Tibial artery (tissue), 4 donors: Measurements from ENCODE around the gene RCAN2.
A peak's percentile ranks its signal among the peaks of the same experiment; 100 is the strongest.

Experiments used
- DNase-seq, 2 donors: peaks; one replicate each; pipeline ENCODE4 v3.0.0-alpha.2; 2019
- H3K27ac ChIP-seq, 2 donors: fragments of 200-600 bp; sonication (generic) in 1 of 2; 1 replicate in 1 of 2; 2 replicates in 1 of 2; pipeline ENCODE4 v1.5.1; 2018 to 2019; ENCODE audit warnings: mild to moderate bottlenecking in 1 of 2
- H3K27me3 ChIP-seq, 2 donors: fragments of 200-600 bp; sonication (generic) in 1 of 2; one replicate each; pipeline versions ENCODE4 v1.5.1 to v1.6.0; 2016 to 2019
- H3K36me3 ChIP-seq, 3 donors: fragments of 200-600 bp; sonication (generic) in 2 of 3; one replicate each; pipeline ENCODE4 v1.5.1; 2016 to 2019; ENCODE audit warnings: mild to moderate bottlenecking in 2 of 3
- H3K4me1 ChIP-seq, 4 donors: fragments of 200-600 bp; sonication (generic) in 2 of 4; 1 replicate in 3 of 4; 2 replicates in 1 of 4; pipeline ENCODE4 v1.5.1; 2016 to 2019
- H3K4me3 ChIP-seq, 2 donors: fragments of 200-600 bp; sonication (generic) in 1 of 2; 1 replicate in 1 of 2; 2 replicates in 1 of 2; pipeline ENCODE4 v1.5.1; 2018 to 2019; ENCODE audit warnings: mild to moderate bottlenecking in 2 of 2
- H3K9me3 ChIP-seq, 3 donors: fragments of 200-600 bp; sonication (generic) in 1 of 3; one replicate each; pipeline ENCODE4 v1.5.1; 2016 to 2019
- CTCF ChIP-seq, 2 experiments: fragments of 200-600 bp in 1 of 2; fragments of 450-650 bp in 1 of 2; IDR thresholded peaks; one replicate each; pipeline ENCODE4 v1.5.1; 2017 to 2019; ENCODE audit warnings: antibody characterized with exemption in 2 of 2, mild to moderate bottlenecking in 1 of 2, moderate library complexity in 1 of 2
- intact Hi-C: fragments of 100-400 bp; cut with DNase I; formaldehyde crosslinking; loops from one replicate; pipeline ENCODE4 v1.15.0; 2023; ENCODE audit warnings: low total_unique reads

The RCAN2 gene

GRCh38 chr6:46419576-46420002 is 71.7 kb downstream of the RCAN2 start:
- H3K4me3 ChIP-seq = no peak overlapping the region
- peaks cover 0 to 65% (median 13%) of the 10 kb centered on the region in 4 donors for H3K4me1 ChIP-seq
- peaks cover 0 to under 1% (median 0%) of the 10 kb centered on the region in 3 donors for H3K36me3 ChIP-seq
- intact Hi-C loops = loop anchor here (2.0 to 5.0 kb wide), 3 partner anchors 71 to 332 kb away; partner anchors contain the start of gene RCAN2
- peak; percentile 74 to 75 for TF ChIP-seq CTCF (IDR thresholded peaks at IDR 0.05)
- H3K9me3 ChIP-seq = no peaks in the 10 kb centered on the region
- peak; percentile 63 to 76 for DNase-seq
- peak overlapping the region; percentile 50 to 53 for H3K27ac ChIP-seq
- H3K27me3 ChIP-seq = no peaks in the 10 kb centered on the region

GRCh38 chr6:46414398-46414797 is 76.9 kb downstream of the RCAN2 start:
- Histone ChIP-seq H3K9me3 (no peaks in the 10 kb centered on the region), H3K4me1 (peaks cover 0 to 69% (median 19%) of the 10 kb centered on the region in 4 donors), H3K27me3 (no peaks in the 10 kb centered on the region), H3K27ac (no peak overlapping the region), H3K4me3 (no peak overlapping the region), H3K36me3 (no peaks in the 10 kb centered on the region)
- DNase-seq = no peak
- intact Hi-C loops = no loop called here
- no peak for TF ChIP-seq CTCF (IDR thresholded peaks at IDR 0.05)

- TF ChIP-seq CTCF (IDR thresholded peaks at IDR 0.05) = no peak
- no peaks in the 10 kb centered on the region for H3K36me3 ChIP-seq
- H3K9me3 ChIP-seq = no peaks in the 10 kb centered on the region
- intact Hi-C loops = no loop called here
- no peak overlapping the region for H3K27ac ChIP-seq
- H3K27me3 ChIP-seq = no peaks in the 10 kb centered on the region
- no peak for DNase-seq
- H3K4me1 ChIP-seq = peaks cover 0 to 79% (median 23%) of the 10 kb centered on the region in 4 donors
- no peak overlapping the region for H3K4me3 ChIP-seq
Measured at GRCh38 chr6:46412662-46413061, 78.6 kb downstream of the RCAN2 start.

- peak overlapping the region; percentile 42 to 51 for H3K27ac ChIP-seq
- no peaks in the 10 kb centered on the region for H3K36me3 ChIP-seq
- no peak for DNase-seq
- peaks cover 0 to 86% (median 30%) of the 10 kb centered on the region in 4 donors for H3K4me1 ChIP-seq
- no peak for TF ChIP-seq CTCF (IDR thresholded peaks at IDR 0.05)
- H3K9me3 ChIP-seq = no peaks in the 10 kb centered on the region
- no peak overlapping the region for H3K4me3 ChIP-seq
- intact Hi-C loops = no loop called here
- no peaks in the 10 kb centered on the region for H3K27me3 ChIP-seq
Measured at GRCh38 chr6:46411456-46412197, 79.6 kb downstream of the RCAN2 start.

- H3K4me3 ChIP-seq = no peak overlapping the region
- H3K27ac ChIP-seq = peak overlapping the region; percentile 45 to 51
- TF ChIP-seq CTCF (IDR thresholded peaks at IDR 0.05) = peak; percentile 57 to 73
- peak in 1 of 2 donors; percentile 22 for DNase-seq
- intact Hi-C loops = no loop called here
- no peaks in the 10 kb centered on the region for H3K27me3 ChIP-seq
- H3K9me3 ChIP-seq = no peaks in the 10 kb centered on the region
- H3K36me3 ChIP-seq = no peaks in the 10 kb centered on the region
- H3K4me1 ChIP-seq = peaks cover 0 to 97% (median 33%) of the 10 kb centered on the region in 4 donors
Measured at GRCh38 chr6:46410334-46410953, 80.8 kb downstream of the RCAN2 start.
